Erythroblast (primary cell): Measurements from ENCODE around the gene PDGFD.

Experiments used
- DNase-seq, 2 experiments: peaks; one replicate each; lab custom pipeline; 2025; lab: John Stamatoyannopoulos, UW
- GATA1 ChIP-seq: IDR thresholded peaks from 2 replicates; pipeline ENCODE4 v1.6.1; 2011; ENCODE audit warnings: low read depth, mild to moderate bottlenecking, control low read depth, low read length, moderate library complexity
- POLR2A ChIP-seq: IDR thresholded peaks from 2 replicates; pipeline ENCODE4 v1.6.1; 2011; ENCODE audit warnings: mild to moderate bottlenecking, low read length

Gene PDGFD

DNA sequence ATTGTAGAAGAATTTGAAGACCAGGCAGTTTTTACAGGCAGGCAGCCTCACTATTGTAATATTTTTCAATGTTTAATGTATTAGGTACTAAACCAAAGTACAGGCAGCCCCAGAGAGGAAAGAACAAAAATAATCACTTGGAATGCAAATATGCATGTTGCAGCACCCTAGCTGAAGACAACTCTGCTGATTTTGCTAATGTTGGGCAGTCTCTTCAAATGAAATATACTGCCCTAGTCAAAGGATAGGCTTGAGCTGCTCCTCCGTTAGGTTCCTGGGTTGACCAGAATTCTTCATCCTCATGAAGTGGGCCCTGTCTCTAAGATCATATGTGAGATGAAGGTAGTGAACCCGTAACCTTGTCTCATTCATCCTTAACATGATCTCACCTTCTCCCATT, 280.7 kb downstream of the PDGFD start:
- no peak for DNase-seq
- TF ChIP-seq GATA1, result no peak
- TF ChIP-seq POLR2A, result no peak

DNA sequence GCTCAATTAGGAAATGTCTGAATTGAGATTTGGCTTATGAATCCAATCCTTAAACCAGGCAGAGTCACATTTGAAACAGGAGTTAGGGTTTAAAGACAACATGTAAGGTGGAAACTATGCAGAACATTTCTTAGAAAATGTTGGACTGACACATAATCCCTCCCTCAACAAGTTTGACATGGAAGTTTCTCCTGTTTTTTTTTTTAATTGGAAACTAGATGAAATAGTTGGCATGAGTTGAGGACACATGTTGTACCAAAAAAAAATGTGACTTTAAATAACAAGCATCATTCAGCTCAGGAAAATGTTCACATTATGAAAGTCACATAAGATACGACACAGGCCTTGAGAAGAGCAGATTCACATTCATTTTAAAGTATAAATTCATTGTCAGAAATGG, 282.4 kb downstream of the PDGFD start:
- no peak for TF ChIP-seq POLR2A
- TF ChIP-seq GATA1, result no peak

DNA sequence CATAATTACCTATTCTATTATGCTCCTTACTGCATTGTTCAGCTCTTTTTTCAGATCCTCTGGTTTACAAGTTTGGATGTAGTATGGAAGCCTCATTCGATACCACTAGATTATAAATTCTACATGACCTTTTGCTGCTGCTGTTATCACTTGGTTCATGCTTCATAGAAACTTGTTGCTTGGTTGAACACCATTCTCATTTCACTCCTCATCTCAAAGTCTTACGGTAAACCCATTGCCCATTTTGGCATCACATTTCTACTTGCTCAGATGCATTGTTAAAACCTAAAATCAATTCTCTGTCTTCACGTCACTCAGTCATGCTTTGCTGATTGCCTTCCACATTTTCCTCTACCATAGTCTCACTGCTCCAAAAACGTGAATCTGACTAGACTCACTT, 283.0 kb downstream of the PDGFD start:
- DNase-seq, result no peak
- TF ChIP-seq GATA1, result no peak

More for the DNA sequence above, 282.4 kb downstream of the PDGFD start:
- DNase-seq, result no peak

DNA sequence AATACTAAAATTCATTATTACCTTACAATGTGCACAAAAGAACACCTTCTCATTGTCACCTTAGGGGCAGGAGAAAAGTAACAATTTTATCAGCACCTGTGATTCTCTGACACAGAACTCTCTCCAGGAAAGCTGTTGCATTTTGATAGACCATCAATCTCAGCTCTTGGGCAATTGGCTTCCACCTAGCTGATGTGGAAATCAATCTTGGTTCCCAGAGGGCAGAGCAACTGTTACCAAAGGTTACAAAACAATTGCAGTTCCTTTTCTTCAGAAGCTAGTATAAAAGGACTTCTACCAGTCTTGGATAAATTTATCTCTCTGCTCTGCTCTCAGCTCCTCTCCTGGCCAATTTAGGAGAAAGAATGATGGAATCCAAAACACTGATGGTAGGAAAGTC, 285.3 kb downstream of the PDGFD start:
- no peak for DNase-seq
- TF ChIP-seq POLR2A, result no peak
- no peak for TF ChIP-seq GATA1

DNA sequence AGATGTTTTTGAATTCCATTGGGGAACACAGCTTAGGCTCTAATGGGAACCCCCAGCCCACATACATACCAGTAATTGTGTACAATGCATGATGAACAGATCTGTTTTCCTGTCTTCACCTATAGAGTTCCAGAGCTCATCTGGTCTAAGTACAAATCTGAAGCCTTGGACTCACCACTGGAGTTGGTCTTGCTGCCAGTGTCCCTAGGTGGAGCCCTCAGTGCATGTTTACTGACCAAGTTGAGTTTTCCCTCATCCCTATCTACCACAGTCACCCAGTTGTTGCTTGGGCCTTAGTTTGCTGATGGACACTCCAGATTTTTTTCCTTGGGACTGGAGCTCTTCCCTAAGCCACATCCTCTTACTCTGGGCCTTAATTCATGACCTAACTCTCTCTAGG, 286.7 kb downstream of the PDGFD start:
- no peak for DNase-seq
- TF ChIP-seq POLR2A, result no peak
- TF ChIP-seq GATA1, result no peak

DNA sequence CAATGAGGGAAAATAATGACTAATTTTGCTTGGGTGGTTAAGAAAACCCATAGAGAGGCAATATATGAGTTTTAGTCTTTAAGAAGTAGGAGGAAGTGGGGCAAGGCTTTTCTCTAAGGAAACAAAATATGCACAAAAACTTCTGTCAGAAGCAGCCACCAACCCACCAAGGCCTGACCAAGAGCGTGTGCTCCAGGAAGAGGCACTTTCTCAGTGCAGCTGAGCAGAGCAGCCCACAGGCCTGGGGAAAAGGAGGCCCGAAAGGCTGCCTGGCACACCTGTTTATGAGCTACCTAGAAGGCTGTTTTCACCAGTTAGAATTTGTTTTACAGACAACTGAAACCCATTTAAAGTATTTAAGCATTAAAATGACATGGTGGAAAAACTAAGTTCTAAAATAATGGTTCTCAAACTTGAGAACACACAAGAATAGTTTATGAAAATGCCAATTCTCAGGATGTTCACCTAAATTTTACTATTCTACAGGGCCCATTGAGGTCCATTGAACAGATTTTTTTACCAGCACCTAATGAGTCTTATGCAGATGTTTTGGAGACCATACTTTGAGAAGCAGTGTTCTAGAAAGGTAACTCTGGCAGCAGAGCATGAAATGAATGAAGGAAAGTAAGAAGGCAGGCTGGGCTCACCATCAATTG, 288.0 kb downstream of the PDGFD start:
- DNase-seq, result no peak
- TF ChIP-seq POLR2A (no peak), GATA1 (no peak)

DNA sequence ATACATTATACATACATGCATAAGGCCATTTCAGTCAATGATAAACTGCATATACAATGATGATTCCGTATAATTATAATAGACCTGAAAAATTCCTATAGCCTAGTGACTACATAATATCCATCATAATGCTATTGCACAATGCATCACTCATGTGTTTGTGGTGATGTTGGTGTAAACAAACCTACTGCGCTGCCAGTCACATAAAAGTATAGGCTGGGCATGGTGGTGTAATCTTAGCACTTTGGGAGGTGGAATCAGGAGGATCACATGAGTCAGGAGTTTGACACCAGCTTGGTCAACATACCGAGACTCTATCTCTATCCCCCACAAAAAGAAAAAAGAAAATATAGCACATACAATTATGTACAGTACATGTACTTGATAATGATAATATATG, 291.2 kb downstream of the PDGFD start:
- no peak for TF ChIP-seq POLR2A
- peak in 1 of 2 experiments; percentile 7 for DNase-seq

DNA sequence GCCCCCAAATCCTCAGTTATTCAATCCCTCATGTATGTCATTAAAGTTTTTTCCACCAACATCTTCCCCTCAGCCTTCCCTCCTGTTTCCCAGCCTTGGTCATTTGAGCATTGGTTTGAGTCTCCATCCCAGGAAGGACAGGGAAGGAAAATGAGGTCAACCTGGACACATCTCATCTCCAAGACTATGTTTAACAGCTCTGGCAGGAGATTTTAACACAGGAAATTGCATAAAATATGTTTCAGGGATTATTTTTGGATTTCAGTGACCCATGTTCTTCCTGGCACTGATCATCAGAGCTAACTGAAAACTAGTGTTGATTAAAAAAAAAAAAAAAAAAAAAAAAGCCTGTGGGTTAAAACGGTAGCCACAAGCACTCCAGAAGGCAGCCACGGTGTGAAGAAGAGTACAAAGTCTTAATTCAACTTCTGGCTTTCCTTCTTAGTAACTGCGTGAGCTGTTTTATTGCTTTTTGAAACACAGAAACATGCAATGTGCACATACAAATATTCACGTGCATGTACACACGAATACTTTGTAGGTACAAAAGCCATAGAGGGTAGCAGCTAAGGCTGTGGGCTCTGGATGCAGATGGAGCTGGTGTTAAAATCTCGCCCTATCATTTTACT, 291.9 kb downstream of the PDGFD start:
- no peak for TF ChIP-seq POLR2A
- DNase-seq, result no peak

DNA sequence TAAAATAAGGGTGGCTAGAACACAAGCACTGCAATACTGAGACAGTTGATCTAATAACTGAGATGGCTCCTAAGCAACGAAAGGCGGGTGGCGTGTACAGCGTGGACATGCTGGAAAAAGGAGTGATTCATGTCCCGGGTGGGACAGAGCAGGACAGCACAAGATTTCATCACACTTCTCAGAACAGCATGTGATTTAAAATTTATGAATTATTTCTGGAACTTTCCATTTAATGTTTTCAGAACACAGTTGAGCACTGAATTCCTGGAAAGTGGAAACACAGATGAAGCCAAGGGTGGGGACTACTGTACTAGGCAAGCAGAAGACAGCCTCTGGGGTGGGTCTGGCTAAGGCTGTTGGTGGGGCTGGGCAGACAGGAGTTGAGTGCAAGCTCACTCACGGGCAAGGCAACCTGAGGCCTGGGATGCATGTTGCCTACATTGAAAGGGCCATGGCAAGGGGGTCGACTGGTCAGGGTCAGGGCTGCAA, 293.1 kb downstream of the PDGFD start:
- DNase-seq, result peak in 1 of 2 experiments; percentile 7
- TF ChIP-seq POLR2A, result no peak
- TF ChIP-seq GATA1, result no peak

DNA sequence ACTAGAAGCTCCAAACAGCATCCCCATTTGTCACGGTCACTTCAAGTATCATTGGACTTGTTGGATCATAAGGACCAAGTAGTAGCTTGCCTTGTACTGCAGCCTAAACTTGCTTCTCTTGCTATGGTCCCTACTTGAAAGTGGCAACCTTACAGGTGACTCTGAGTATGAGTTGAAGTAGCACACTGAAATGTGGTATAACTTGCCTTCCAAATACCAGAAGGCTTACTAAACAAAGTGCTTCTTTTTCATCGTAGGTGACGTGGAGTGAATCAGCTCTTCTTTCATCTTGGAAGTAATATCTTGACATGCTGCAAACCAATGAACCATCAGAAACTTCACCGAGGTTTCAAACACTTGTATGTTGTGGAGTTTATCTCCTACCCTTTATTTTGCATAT, 296.5 kb downstream of the PDGFD start:
- TF ChIP-seq GATA1, result no peak
- TF ChIP-seq POLR2A, result no peak
- DNase-seq, result no peak

DNA sequence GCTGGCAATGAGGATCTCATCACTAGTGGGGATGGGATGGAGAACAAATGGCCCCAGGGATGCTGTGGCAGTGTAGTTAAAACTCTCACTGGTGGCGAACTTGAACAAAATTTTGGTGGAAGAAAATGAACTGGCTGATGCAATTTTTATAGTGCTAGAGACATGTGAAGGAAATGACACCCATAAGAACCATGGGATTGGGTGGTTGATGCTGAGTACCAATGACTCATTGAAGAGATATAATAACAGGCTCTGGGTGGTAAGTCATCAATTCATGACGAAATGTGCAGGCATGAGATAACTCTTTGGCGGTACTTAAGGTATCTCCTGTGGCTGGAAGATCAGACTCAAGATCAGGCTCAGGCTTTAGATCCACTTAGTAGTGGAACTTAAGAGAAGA, 300.4 kb downstream of the PDGFD start:
- peak; percentile 81 to 83 for DNase-seq
- no peak for TF ChIP-seq POLR2A
- TF ChIP-seq GATA1, result no peak

DNA sequence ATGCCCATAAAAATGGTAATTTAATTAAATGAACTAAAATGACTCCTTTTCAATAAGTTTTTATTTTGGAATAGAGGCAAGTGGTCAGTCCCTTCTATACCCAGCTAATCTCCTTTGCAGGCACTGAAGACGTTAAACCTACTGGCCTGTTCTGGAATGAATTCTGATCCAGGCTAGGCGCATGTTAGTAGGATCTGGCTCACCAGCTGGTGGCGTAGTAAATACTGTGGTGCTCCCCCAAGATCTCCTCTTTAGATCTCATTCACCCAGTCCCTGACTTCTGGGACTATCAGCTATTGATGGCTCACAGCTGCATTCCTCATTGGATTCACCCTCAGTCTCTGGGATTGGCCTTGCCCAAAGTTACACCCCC, 301.2 kb downstream of the PDGFD start:
- peak; percentile 1 to 54 for DNase-seq
- TF ChIP-seq GATA1, result no peak
- TF ChIP-seq POLR2A, result no peak

DNA sequence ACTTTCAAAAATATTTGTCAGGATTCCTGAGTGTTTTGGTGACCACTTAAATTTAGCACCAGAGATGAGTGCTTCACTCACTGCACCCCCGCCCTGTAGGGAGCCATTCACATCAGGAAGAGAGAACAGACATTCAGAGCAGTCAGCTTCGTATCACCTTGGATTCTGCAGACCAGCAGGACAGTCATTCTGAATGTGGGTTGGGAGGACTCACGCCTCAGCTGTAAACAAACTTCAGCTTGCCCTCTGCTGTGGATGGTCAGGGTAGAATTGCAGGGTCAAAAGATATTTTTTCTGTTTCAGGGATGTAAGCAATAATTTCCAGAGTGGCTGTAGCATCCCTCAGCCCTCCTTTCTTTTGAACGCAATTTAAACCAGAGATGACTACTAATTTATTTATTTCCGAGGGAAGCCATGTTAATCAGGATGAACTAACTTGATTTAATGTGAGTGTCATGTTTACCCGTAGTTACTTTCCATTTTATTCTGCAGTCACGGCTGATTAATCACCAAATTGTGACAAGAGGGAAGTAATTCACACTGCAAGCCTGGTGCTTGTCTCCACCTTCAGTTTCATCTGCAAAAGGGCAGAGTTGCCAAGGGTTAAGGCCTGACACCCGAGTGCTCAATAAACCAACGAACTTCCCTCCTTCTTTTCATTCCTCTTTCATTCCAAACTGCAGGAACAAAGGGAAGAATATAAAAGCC, 301.7 kb downstream of the PDGFD start:
- TF ChIP-seq POLR2A (no peak), GATA1 (no peak)
- DNase-seq, result peak in 1 of 2 experiments; percentile 37
